ENCODE data around the gene FOXA2.

DNA sequence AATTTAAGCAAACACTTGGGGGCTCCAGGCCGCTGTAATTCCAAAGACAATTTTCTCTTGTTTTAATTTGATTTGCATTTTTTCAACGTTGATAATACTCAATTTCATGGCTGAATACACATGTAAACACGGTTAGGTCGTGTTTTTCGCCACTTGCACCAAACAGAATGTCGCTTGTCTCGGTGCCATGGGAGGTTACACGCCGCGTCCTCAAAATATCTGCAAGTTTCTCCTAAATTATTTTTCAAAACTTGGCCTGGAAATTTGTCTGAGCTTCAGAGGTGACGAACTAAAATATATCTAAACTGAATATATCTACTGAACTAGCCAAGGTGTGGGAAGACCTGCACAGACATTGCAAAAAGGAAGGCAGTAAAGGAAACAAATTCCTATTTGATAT, 15.0 kb downstream of the FOXA2 start:
- TF ChIP-seq, protein P1, sequence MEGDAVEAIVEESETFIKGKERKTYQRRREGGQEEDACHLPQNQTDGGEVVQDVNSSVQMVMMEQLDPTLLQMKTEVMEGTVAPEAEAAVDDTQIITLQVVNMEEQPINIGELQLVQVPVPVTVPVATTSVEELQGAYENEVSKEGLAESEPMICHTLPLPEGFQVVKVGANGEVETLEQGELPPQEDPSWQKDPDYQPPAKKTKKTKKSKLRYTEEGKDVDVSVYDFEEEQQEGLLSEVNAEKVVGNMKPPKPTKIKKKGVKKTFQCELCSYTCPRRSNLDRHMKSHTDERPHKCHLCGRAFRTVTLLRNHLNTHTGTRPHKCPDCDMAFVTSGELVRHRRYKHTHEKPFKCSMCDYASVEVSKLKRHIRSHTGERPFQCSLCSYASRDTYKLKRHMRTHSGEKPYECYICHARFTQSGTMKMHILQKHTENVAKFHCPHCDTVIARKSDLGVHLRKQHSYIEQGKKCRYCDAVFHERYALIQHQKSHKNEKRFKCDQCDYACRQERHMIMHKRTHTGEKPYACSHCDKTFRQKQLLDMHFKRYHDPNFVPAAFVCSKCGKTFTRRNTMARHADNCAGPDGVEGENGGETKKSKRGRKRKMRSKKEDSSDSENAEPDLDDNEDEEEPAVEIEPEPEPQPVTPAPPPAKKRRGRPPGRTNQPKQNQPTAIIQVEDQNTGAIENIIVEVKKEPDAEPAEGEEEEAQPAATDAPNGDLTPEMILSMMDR (IDR thresholded peaks at IDR 0.05) = no peak
- TF ChIP-seq POLR2A (IDR thresholded peaks at IDR 0.05) = no peak

Data from Peyer's patch (tissue), 4 donors.